Measurements from ENCODE around the gene ARHGAP26.

The ARHGAP26 gene

GRCh38 chr5:143166661-143167420 is 396.7 kb downstream of the ARHGAP26 start:
- DNase-seq (ENCODE audit: low spot score) = no peak

- peak; percentile 14 for DNase-seq (ENCODE audit: low spot score)
Measured at GRCh38 chr5:143168171-143168741, 398.1 kb downstream of the ARHGAP26 start.

- no peak for DNase-seq (ENCODE audit: low spot score)
Measured at GRCh38 chr5:143168921-143169810, 399.0 kb downstream of the ARHGAP26 start.

- no peak for DNase-seq (ENCODE audit: low spot score)
Measured at GRCh38 chr5:143170104-143170503, 399.9 kb downstream of the ARHGAP26 start.

- no peak for DNase-seq (ENCODE audit: low spot score)
Measured at GRCh38 chr5:143170977-143171376, 400.8 kb downstream of the ARHGAP26 start.

- no peak for DNase-seq (ENCODE audit: low spot score)
Measured at GRCh38 chr5:143172739-143173138, 402.6 kb downstream of the ARHGAP26 start.

- no peak for DNase-seq (ENCODE audit: low spot score)
Measured at GRCh38 chr5:143173139-143173889, 403.1 kb downstream of the ARHGAP26 start.

GRCh38 chr5:143174714-143175398 is 404.7 kb downstream of the ARHGAP26 start:
- no peak for DNase-seq (ENCODE audit: low spot score)

GRCh38 chr5:143176048-143176447 is 405.9 kb downstream of the ARHGAP26 start:
- DNase-seq (ENCODE audit: low spot score) = no peak

- peak; percentile 47 for DNase-seq (ENCODE audit: low spot score)
Measured at GRCh38 chr5:143177263-143177983, 407.2 kb downstream of the ARHGAP26 start.

GRCh38 chr5:143179126-143179740 is 409.1 kb downstream of the ARHGAP26 start:
- no peak for DNase-seq (ENCODE audit: low spot score)

- no peak for DNase-seq (ENCODE audit: low spot score)
Measured at GRCh38 chr5:143180751-143181150, 410.6 kb downstream of the ARHGAP26 start.

GRCh38 chr5:143181173-143181572 is 411.0 kb downstream of the ARHGAP26 start:
- no peak for DNase-seq (ENCODE audit: low spot score)

GRCh38 chr5:143182106-143182505 is 411.9 kb downstream of the ARHGAP26 start:
- no peak for DNase-seq (ENCODE audit: low spot score)

GRCh38 chr5:143182901-143183820 is 413.0 kb downstream of the ARHGAP26 start:
- no peak for DNase-seq (ENCODE audit: low spot score)

- DNase-seq (ENCODE audit: low spot score) = no peak
Measured at GRCh38 chr5:143183989-143184388, 413.8 kb downstream of the ARHGAP26 start.

- DNase-seq (ENCODE audit: low spot score) = no peak
Measured at GRCh38 chr5:143186623-143187022, 416.4 kb downstream of the ARHGAP26 start.

GRCh38 chr5:143187495-143187894 is 417.3 kb downstream of the ARHGAP26 start:
- no peak for DNase-seq (ENCODE audit: low spot score)

- DNase-seq (ENCODE audit: low spot score) = no peak
Measured at GRCh38 chr5:143188083-143188482, 417.9 kb downstream of the ARHGAP26 start.
